Colonic mucosa (tissue), 4 donors: ENCODE results near the gene BCLAF1. TPM values are rescaled to one million over a fixed set of nuclear protein-coding genes. Genes with fewer than 3 reads are reported as not detected.

ENCODE experiments used
- DNase-seq: peaks from one replicate; pipeline ENCODE4 v3.0.0-alpha.2; 2020
- H3K27ac ChIP-seq: fragments of 200-600 bp; one replicate; pipeline ENCODE4 v1.8.0; 2021
- H3K27me3 ChIP-seq: fragments of 200-600 bp; one replicate; pipeline ENCODE4 v1.8.0; 2021
- H3K36me3 ChIP-seq: fragments of 200-600 bp; one replicate; pipeline ENCODE4 v1.8.0; 2021
- H3K4me1 ChIP-seq: fragments of 200-600 bp; one replicate; pipeline ENCODE4 v1.8.0; 2021; ENCODE audit warnings: mild to moderate bottlenecking
- H3K4me3 ChIP-seq: fragments of 200-600 bp; one replicate; pipeline ENCODE4 v1.8.0; 2021
- H3K9ac ChIP-seq, 2 donors: one replicate each; pipeline ENCODE4 v1.7.0; 2013; ENCODE audit warnings: control low read depth in 2 of 2, low read depth in 2 of 2, low read length in 2 of 2
- H3K9me3 ChIP-seq: fragments of 200-600 bp; one replicate; pipeline ENCODE4 v1.8.0; 2021
- intact Hi-C: fragments of 100-400 bp; cut with DNase I; formaldehyde crosslinking; loops from one replicate; pipeline ENCODE4 v1.14.1; 2022
- total RNA-seq, 2 donors: library from RNA; stranded (reverse); fragmentation: NEBNext Ultra II Directional in 1 of 2; extraction: Animal tissue kit (Norgen Biotek cat#: 25700) in 1 of 2; gene quantifications; one replicate each; pipeline ENCODE4 v1.2.1, GENCODE V29; 2021
- TF ChIP-seq, protein P1 (sequence below): fragments of 200-600 bp; IDR thresholded peaks from one replicate; pipeline ENCODE4 v1.8.0; 2022; ENCODE audit warnings: antibody characterized with exemption, mild to moderate bottlenecking
- donor health status: healthy.
- donor health status: DM: no; HTN: no; CAD: no.
- donor health status: DM: no; HTN: no; CAD: no.

Gene BCLAF1
- total RNA-seq = 100 to 1,000 TPM; 127 to 143 TPM

- intact Hi-C loops = no loop called here
Measured at GRCh38 chr6:136289579-136290409, at the start of gene BCLAF1. Gene BCLAF1 (minus strand): TSS chr6:136289846. CDS start chr6:136279866, 9,980 bp downstream.

GRCh38 chr6:136338486-136338885 lies 48.8 kb upstream of the BCLAF1 start:
- no peak for DNase-seq
- no peak overlapping the region for H3K9ac ChIP-seq
- H3K27ac ChIP-seq = no peak overlapping the region
- H3K27me3 ChIP-seq = no peaks in the 10 kb centered on the region
- no peak overlapping the region for H3K4me3 ChIP-seq
- H3K9me3 ChIP-seq = no peaks in the 10 kb centered on the region
- H3K36me3 ChIP-seq = no peaks in the 10 kb centered on the region
- intact Hi-C loops = no loop called here
- TF ChIP-seq, protein P1, sequence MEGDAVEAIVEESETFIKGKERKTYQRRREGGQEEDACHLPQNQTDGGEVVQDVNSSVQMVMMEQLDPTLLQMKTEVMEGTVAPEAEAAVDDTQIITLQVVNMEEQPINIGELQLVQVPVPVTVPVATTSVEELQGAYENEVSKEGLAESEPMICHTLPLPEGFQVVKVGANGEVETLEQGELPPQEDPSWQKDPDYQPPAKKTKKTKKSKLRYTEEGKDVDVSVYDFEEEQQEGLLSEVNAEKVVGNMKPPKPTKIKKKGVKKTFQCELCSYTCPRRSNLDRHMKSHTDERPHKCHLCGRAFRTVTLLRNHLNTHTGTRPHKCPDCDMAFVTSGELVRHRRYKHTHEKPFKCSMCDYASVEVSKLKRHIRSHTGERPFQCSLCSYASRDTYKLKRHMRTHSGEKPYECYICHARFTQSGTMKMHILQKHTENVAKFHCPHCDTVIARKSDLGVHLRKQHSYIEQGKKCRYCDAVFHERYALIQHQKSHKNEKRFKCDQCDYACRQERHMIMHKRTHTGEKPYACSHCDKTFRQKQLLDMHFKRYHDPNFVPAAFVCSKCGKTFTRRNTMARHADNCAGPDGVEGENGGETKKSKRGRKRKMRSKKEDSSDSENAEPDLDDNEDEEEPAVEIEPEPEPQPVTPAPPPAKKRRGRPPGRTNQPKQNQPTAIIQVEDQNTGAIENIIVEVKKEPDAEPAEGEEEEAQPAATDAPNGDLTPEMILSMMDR = no peak
- H3K4me1 ChIP-seq = no peaks in the 10 kb centered on the region

More at GRCh38 chr6:136289579-136290409, at the start of gene BCLAF1:
- H3K27ac ChIP-seq = peak within 1 kb of the TSS; percentile 99
- peak within 1 kb of the TSS; percentile 75 for H3K4me3 ChIP-seq
- H3K27me3 ChIP-seq = no peaks in the 10 kb centered on the region
- no peaks in the 10 kb centered on the region for H3K9me3 ChIP-seq
- DNase-seq = peak; percentile 100
- peaks cover 5% of the 10 kb centered on the region for H3K4me1 ChIP-seq
- H3K9ac ChIP-seq = peak within 1 kb of the TSS; percentile 96 to 100
- TF ChIP-seq, protein P1 = no peak
- no peaks in the 10 kb centered on the region for H3K36me3 ChIP-seq

- Histone ChIP-seq H3K36me3 (no peaks in the 10 kb centered on the region), H3K4me3 (no peak overlapping the region), H3K4me1 (no peaks in the 10 kb centered on the region), H3K27ac (no peak overlapping the region), H3K9ac (no peak overlapping the region), H3K9me3 (no peaks in the 10 kb centered on the region), H3K27me3 (no peaks in the 10 kb centered on the region)
- TF ChIP-seq, protein P1 = no peak
- intact Hi-C loops = no loop called here
- no peak for DNase-seq
Measured at GRCh38 chr6:136337606-136338005, 48.0 kb upstream of the BCLAF1 start.

- Histone ChIP-seq H3K9me3 (no peaks in the 10 kb centered on the region), H3K9ac (no peak overlapping the region), H3K27me3 (no peaks in the 10 kb centered on the region), H3K27ac (no peak overlapping the region), H3K4me3 (no peak overlapping the region), H3K4me1 (no peaks in the 10 kb centered on the region), H3K36me3 (no peaks in the 10 kb centered on the region)
- intact Hi-C loops = no loop called here
- DNase-seq = no peak
- TF ChIP-seq, protein P1 = no peak
Measured at GRCh38 chr6:136337121-136337520, 47.5 kb upstream of the BCLAF1 start.

- Histone ChIP-seq H3K27me3 (no peaks in the 10 kb centered on the region), H3K4me1 (no peaks in the 10 kb centered on the region), H3K36me3 (no peaks in the 10 kb centered on the region), H3K4me3 (no peak overlapping the region), H3K9ac (no peak overlapping the region), H3K9me3 (no peaks in the 10 kb centered on the region), H3K27ac (no peak overlapping the region)
- intact Hi-C loops = no loop called here
- TF ChIP-seq, protein P1 = no peak
- no peak for DNase-seq
Measured at GRCh38 chr6:136335736-136336363, 46.2 kb upstream of the BCLAF1 start.
